Right atrium auricular region (tissue), 2 donors: ENCODE results near the gene KCNC3. TPM values are rescaled to one million over a fixed set of nuclear protein-coding genes. Genes with fewer than 3 reads are reported as not detected.

Experiments used
- DNase-seq: peaks from one replicate; pipeline ENCODE4 v3.0.0-alpha.2; 2019; ENCODE audit warnings: low spot score
- H3K27ac ChIP-seq, 2 donors: fragments of 200-600 bp; sonication (generic); 1 replicate in 1 of 2; 2 replicates in 1 of 2; pipeline ENCODE4 v1.5.1; 2016 to 2019
- H3K27me3 ChIP-seq, 2 donors: fragments of 200-600 bp; sonication (generic); one replicate each; pipeline versions ENCODE4 v1.5.1 to v1.6.0; 2017 to 2019
- H3K36me3 ChIP-seq: fragments of 200-600 bp; sonication (generic); one replicate; pipeline ENCODE4 v1.5.1; 2016
- H3K4me1 ChIP-seq, 2 donors: fragments of 200-600 bp; sonication (generic); one replicate each; pipeline versions ENCODE4 v1.5.1 to v1.6.0; 2017 to 2019
- H3K4me3 ChIP-seq, 2 donors: fragments of 200-600 bp; sonication (generic); 1 replicate in 1 of 2; 2 replicates in 1 of 2; pipeline ENCODE4 v1.5.1; 2017 to 2019; ENCODE audit warnings: mild to moderate bottlenecking in 1 of 2, moderate library complexity in 1 of 2
- H3K9me3 ChIP-seq, 2 donors: fragments of 200-600 bp; sonication (generic); one replicate each; pipeline ENCODE4 v1.5.1; 2019
- total RNA-seq, 2 donors: library from RNA; depleted of rRNA; stranded (reverse); fragments of >200 nt; gene quantifications; one replicate each; pipeline ENCODE4 v1.1.0, GENCODE V29; 2016
- TF ChIP-seq, protein P1 (sequence below), 2 donors: fragments of 200-600 bp; sonication (generic); IDR thresholded peaks; one replicate each; pipeline ENCODE4 v1.5.1; 2019; ENCODE audit warnings: antibody characterized with exemption in 2 of 2

KCNC3 gene
- total RNA-seq, 2 donors from 2014 or later, result 1.4 to 2.0 TPM

DNA sequence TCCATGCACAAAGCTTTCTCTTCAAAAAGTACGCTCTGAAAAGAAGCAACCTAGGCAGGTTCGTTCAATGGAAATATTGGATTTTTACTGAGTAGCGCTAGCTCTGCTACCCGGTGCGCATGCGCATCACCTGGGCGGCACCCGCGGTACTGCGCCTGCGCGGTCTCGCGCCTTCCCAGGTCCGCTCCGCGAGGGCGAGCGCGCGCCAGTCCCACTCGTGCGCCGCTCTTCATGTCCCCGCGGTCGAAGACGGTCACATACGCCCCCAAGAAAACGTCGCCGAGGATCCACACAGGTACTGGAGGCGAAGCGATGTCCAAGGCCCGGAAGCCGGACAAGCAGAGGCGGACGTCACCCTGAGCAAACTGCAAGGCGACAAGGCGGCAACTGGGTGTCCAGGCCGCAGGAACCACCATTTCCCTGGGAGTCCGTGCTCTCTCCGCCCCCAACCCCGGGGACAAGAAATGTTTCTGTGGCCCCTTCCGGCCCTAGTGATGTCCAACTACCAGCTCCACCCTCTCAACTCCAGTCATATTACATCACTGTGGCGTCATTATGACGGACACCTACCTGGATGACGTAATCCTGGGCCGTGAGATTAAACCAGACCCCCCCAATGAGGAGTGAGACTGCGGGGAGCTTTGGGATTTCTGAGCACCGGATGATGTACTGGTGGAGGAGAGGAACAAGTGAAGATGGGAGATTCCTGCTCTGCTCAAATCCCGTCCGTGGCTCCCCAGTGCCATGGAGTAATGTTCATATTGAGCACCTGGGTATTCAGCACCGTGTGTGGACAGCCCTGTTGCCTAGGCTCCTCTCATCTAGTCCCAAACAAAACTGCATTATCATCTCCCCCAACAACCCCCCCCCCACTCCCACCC, 4.8 kb upstream of the KCNC3 start:
- peaks cover 0 to 40% of the 10 kb centered on the region in 2 donors for H3K4me1 ChIP-seq
- H3K4me3 ChIP-seq, result peak overlapping the region; percentile 41 to 44
- peak; percentile 64 for DNase-seq
- H3K36me3 ChIP-seq, result no peaks in the 10 kb centered on the region
- no peaks in the 10 kb centered on the region for H3K9me3 ChIP-seq
- peak overlapping the region; percentile 62 to 77 for H3K27ac ChIP-seq
- H3K27me3 ChIP-seq, result no peaks in the 10 kb centered on the region
- TF ChIP-seq, protein P1, sequence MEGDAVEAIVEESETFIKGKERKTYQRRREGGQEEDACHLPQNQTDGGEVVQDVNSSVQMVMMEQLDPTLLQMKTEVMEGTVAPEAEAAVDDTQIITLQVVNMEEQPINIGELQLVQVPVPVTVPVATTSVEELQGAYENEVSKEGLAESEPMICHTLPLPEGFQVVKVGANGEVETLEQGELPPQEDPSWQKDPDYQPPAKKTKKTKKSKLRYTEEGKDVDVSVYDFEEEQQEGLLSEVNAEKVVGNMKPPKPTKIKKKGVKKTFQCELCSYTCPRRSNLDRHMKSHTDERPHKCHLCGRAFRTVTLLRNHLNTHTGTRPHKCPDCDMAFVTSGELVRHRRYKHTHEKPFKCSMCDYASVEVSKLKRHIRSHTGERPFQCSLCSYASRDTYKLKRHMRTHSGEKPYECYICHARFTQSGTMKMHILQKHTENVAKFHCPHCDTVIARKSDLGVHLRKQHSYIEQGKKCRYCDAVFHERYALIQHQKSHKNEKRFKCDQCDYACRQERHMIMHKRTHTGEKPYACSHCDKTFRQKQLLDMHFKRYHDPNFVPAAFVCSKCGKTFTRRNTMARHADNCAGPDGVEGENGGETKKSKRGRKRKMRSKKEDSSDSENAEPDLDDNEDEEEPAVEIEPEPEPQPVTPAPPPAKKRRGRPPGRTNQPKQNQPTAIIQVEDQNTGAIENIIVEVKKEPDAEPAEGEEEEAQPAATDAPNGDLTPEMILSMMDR (IDR thresholded peaks at IDR 0.05), result no peak

DNA sequence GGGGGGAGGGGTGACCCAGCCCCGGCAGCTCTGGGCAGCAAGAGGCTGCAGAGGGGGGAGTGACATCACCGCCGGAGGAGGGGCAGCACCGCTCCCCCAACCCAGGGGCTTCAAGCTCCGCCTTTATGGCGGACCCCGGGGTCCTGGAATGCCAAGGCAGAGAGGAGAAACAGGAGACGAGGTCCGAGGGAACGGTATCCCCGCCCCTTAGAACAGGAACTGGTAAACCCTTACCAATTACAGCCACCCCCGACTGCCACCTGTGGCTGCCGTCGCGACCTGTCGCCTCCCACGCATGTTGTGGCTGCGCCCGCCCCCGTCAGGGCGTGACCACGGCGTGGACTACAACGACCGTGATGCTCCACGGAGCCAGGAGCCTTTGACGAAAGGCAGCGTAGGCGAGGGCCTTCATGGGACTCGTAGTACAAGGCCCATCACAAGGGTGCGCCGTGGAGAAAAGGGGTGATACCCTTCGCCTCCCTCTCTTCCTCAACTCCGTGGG, 4.1 kb upstream of the KCNC3 start:
- TF ChIP-seq, protein P1 (IDR thresholded peaks at IDR 0.05), result no peak

DNA sequence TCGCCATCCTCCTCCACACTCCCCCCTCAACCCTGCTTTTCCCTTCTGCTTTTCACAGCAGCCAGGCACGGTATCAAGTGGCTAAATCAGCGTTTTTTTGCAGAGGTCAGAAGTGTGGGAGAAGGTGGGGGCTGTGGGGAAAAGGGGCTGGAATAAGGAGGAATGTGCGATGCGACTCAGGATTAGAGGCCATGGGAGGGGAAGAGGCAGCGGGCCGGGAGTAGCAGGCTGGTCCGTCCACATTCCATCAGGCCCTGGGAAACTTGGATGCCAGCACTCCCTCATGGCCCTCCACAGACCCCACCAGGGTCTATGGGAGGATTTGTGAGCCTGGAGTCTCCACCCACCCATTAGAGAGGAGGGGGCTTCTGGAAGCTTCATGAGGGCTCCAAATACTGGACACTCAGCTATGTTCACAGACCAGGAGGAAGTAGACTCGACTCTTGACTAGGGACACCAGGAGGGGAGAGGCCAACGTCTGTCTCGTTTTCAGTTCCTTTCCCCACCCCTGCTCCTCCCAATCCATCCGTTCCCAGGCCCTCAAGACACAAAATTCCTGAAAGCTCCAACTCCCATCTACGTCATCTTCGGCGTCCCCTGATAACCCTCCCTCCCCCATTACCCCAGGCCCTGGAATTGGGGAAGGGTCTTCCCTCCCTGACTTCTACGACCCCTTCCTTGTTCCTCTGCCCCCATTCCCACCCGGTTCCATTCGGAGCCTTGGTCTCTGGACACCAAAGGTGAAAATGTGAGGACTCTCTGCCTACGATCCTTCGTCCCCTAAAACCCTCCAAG, 3.3 kb upstream of the KCNC3 start:
- Histone ChIP-seq H3K4me1 (peaks cover 0 to 40% of the 10 kb centered on the region in 2 donors), H3K27ac (peak overlapping the region; percentile 62 to 77)

More for the DNA sequence above, 4.1 kb upstream of the KCNC3 start:
- peak; percentile 92 for DNase-seq
- Histone ChIP-seq H3K27me3 (no peaks in the 10 kb centered on the region), H3K4me3 (peak overlapping the region; percentile 41 to 44), H3K27ac (peak overlapping the region; percentile 62 to 77), H3K9me3 (no peaks in the 10 kb centered on the region), H3K36me3 (no peaks in the 10 kb centered on the region), H3K4me1 (peaks cover 0 to 40% of the 10 kb centered on the region in 2 donors)

DNA sequence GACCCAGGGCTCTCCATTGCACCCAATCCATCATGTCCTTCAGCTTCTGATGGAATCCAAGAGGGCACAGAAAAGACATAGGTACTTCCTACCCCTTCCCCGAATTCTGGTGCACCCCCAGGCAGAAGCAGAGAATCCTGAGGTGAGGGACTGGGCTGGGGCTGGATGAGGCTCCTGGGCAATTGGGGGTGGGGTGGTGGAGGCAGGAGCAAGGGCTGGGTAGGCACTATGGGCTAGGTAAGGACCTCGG, 2.7 kb upstream of the KCNC3 start:
- Histone ChIP-seq H3K36me3 (no peaks in the 10 kb centered on the region), H3K27me3 (no peaks in the 10 kb centered on the region), H3K4me3 (no peak overlapping the region), H3K9me3 (no peaks in the 10 kb centered on the region), H3K27ac (peak overlapping the region; percentile 62 to 77), H3K4me1 (peaks cover 0 to 40% of the 10 kb centered on the region in 2 donors)
- TF ChIP-seq, protein P1 (IDR thresholded peaks at IDR 0.05), result no peak
- DNase-seq, result no peak

More for the DNA sequence above, 3.3 kb upstream of the KCNC3 start:
- Histone ChIP-seq H3K9me3 (no peaks in the 10 kb centered on the region), H3K27me3 (no peaks in the 10 kb centered on the region), H3K4me3 (peak overlapping the region; percentile 41 to 44), H3K36me3 (no peaks in the 10 kb centered on the region)
- TF ChIP-seq, protein P1 (IDR thresholded peaks at IDR 0.05), result no peak
- DNase-seq, result no peak

DNA sequence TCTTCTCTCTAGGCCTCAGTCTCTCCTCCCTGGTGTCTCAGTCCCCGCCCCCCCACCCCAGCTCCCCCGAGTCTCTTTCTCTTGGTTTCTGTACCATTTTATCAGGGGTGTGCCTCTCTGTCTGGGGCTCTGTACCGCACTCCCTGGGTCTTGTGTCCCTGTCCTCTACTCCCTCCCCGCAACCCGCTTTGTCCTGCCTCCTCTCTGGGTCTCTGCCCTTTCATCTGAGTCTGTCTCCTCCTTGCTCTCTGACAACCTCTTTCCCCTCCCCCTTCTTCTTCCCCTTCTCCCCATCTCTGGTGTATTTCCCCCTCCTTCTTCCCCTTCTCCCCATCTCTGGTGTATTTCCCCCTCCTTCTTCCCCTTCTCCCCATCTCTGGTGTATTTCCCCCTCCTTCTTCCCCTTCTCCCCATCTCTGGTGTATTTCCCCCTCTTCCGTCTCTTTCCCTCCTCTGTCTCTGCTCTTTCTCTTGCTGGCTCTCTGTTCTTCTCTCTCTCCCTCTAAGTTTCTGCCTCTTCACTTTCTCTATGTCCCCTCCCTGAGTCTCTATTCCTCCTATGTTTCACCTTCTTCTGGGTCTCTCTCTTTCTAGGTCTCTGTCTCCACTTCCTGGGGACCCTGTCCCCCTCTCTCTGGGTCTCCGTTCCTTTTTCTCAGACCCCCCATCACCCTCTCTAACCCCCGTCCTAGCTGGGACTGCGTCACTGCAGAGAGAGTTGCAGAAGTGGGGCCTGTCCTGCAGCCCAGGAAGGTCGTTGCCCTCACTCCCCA, 2.2 kb upstream of the KCNC3 start:
- Histone ChIP-seq H3K4me3 (peak overlapping the region; percentile 41 to 49), H3K4me1 (peaks cover 0 to 42% of the 10 kb centered on the region in 2 donors), H3K27me3 (no peaks in the 10 kb centered on the region), H3K9me3 (no peaks in the 10 kb centered on the region), H3K36me3 (no peaks in the 10 kb centered on the region), H3K27ac (peak overlapping the region; percentile 82 to 88)
- no peak for DNase-seq
- TF ChIP-seq, protein P1 (IDR thresholded peaks at IDR 0.05), result no peak
